HCT116 (cell line): Measurements from ENCODE around the gene HCFC2. TPM values are rescaled to one million over a fixed set of nuclear protein-coding genes. Genes with fewer than 3 reads are reported as not detected.

Experiments
- ATAC-seq: fragments of 200-7000 bp; cut with Tn5 transposase; 2 replicates; pipeline ENCODE4 v1.9.1; 2020; ENCODE audit warnings: mild to moderate bottlenecking, moderate library complexity
- BruUV-seq: library from RNA; stranded (reverse); fragments of 400-500 nt; replicated peaks from 2 replicates; lab custom pipeline; 2021; lab: Mats Ljungman, UMichigan
- CTCF ChIA-PET: fragments of 300-600 bp; sonication (Branson Sonifier 250); formaldehyde crosslinking; loops from one replicate; lab custom pipeline; 2021; ENCODE audit warnings: antibody characterized with exemption; lab: Charles Lee
- POLR2A ChIA-PET: fragments of 300-600, 350-600 bp; sonication (Branson Sonifier 250); formaldehyde crosslinking; loops from one replicate; lab custom pipeline; 2021; ENCODE audit warnings: antibody characterized with exemption; lab: Charles Lee
- RAD21 ChIA-PET, 2 experiments: fragments of 300-600 bp; sonication (Branson Sonifier 250); formaldehyde crosslinking; loops; one replicate each; lab custom pipeline; 2023; ENCODE audit warnings: low total read pairs in 2 of 2; ENCODE audit not compliant: uncharacterized antibody in 2 of 2, unreplicated experiment in 2 of 2, low non-redundant PET in 1 of 2; lab: Charles Lee
- DNase-seq: peaks from one replicate; pipeline ENCODE4 v3.0.0-alpha.2; 2010; ENCODE audit warnings: low read depth, low spot score
- H2AFZ ChIP-seq: fragments of 200-600 bp; shearing (Covaris generic), sonication (generic); 2 replicates; pipeline ENCODE4 v1.6.1; 2017; ENCODE audit warnings: low read depth, mixed run types, mixed read lengths, antibody characterized with exemption, low read length; ENCODE audit not compliant: poor library complexity, severe bottlenecking
- H3K27ac ChIP-seq: 2 replicates; pipeline ENCODE4 v1.5.1; 2012; ENCODE audit warnings: low read depth, low read length
- H3K27me3 ChIP-seq: fragments of 200-600 bp; sonication (generic); 2 replicates; pipeline ENCODE4 v1.6.1; 2016; ENCODE audit warnings: mixed run types, low read length, mixed read lengths; ENCODE audit not compliant: insufficient read depth
- H3K36me3 ChIP-seq, 2 experiments: fragments of 200-500 bp in 1 of 2; fragments of 200-600 bp in 1 of 2; sonication (Bioruptor generic) in 1 of 2; sonication (generic) in 1 of 2; 2 replicates each; pipeline versions ENCODE4 v1.5.1 to v1.6.1; 2014 to 2016; ENCODE audit warnings: low read length in 2 of 2, inconsistent platforms in 1 of 2, mixed read lengths in 1 of 2, mixed run types in 1 of 2; ENCODE audit not compliant: insufficient read depth in 2 of 2, control insufficient read depth in 1 of 2
- H3K4me1 ChIP-seq, 2 experiments: fragments of 200-600 bp in 1 of 2; sonication (generic) in 1 of 2; 2 replicates each; pipeline versions ENCODE4 v1.5.1 to v1.6.1; 2012 to 2017; ENCODE audit warnings: low read length in 2 of 2, inconsistent platforms in 1 of 2, mild to moderate bottlenecking in 1 of 2, mixed read lengths in 1 of 2, mixed run types in 1 of 2, moderate library complexity in 1 of 2; ENCODE audit not compliant: insufficient read depth in 2 of 2, control insufficient read depth in 1 of 2
- H3K4me2 ChIP-seq: fragments of 200-600 bp; sonication (generic); 2 replicates; pipeline ENCODE4 v1.6.1; 2017; ENCODE audit warnings: mixed run types, low read length, mixed read lengths
- H3K4me3 ChIP-seq, 2 experiments: fragments of 200-600 bp in 1 of 2; sonication (generic) in 1 of 2; replicated peaks in 1 of 2; 2 replicates each; pipeline ENCODE4 v1.5.1; 2011 to 2016; ENCODE audit warnings: low read length in 2 of 2, control low read depth in 1 of 2, low read depth in 1 of 2, mild to moderate bottlenecking in 1 of 2, mixed read lengths in 1 of 2, mixed run types in 1 of 2
- H3K79me2 ChIP-seq: fragments of 200-600 bp; sonication (generic); 2 replicates; pipeline ENCODE4 v1.6.1; 2017; ENCODE audit warnings: mild to moderate bottlenecking, mixed run types, low read length, moderate library complexity, mixed read lengths; ENCODE audit not compliant: insufficient read depth
- H3K9ac ChIP-seq: fragments of 200-600 bp; sonication (generic); 2 replicates; pipeline ENCODE4 v1.6.1; 2016; ENCODE audit warnings: low read length, mixed read lengths
- H3K9me2 ChIP-seq: fragments of 200-600 bp; sonication (generic), shearing (Covaris generic); 2 replicates; pipeline ENCODE4 v1.6.1; 2017; ENCODE audit warnings: mixed run types, mild to moderate bottlenecking, moderate library complexity; ENCODE audit not compliant: insufficient read depth
- H3K9me3 ChIP-seq, 2 experiments: fragments of 200-500 bp in 1 of 2; fragments of 200-600 bp in 1 of 2; sonication (Bioruptor generic) in 1 of 2; sonication (generic) in 1 of 2; 2 replicates each; pipeline ENCODE4 v1.6.1; 2014 to 2017; ENCODE audit warnings: low read length in 2 of 2, mixed read lengths in 2 of 2, inconsistent platforms in 1 of 2, low read depth in 1 of 2, mild to moderate bottlenecking in 1 of 2, mixed run types in 1 of 2, moderate library complexity in 1 of 2; ENCODE audit not compliant: control insufficient read depth in 1 of 2, insufficient read depth in 1 of 2
- H4K20me1 ChIP-seq: fragments of 200-600 bp; sonication (generic), shearing (Covaris generic); 2 replicates; pipeline ENCODE4 v1.6.1; 2017; ENCODE audit warnings: mixed run types, mild to moderate bottlenecking, moderate library complexity; ENCODE audit not compliant: insufficient read depth
- CBX3 ChIP-seq: IDR thresholded peaks from 2 replicates; pipeline ENCODE4 v1.6.1; 2012; ENCODE audit warnings: low read depth
- ELF1 ChIP-seq: IDR thresholded peaks from 2 replicates; pipeline ENCODE4 v1.6.1; 2012; ENCODE audit warnings: low read depth, borderline replicate concordance
- EZH2 ChIP-seq: fragments of 200-600 bp; sonication (generic); IDR thresholded peaks from 2 replicates; pipeline ENCODE4 v1.6.1; 2017; ENCODE audit warnings: antibody characterized with exemption, mixed run types
- EZH2phosphoT487 ChIP-seq: fragments of 200-600 bp; IDR thresholded peaks from 2 replicates; pipeline ENCODE4 v1.6.1; 2018; ENCODE audit warnings: antibody characterized with exemption, borderline replicate concordance
- JUND ChIP-seq: IDR thresholded peaks from 2 replicates; pipeline ENCODE4 v1.6.1; 2012
- POLR2A ChIP-seq: IDR thresholded peaks from 2 replicates; pipeline ENCODE4 v1.7.0; 2011; ENCODE audit warnings: borderline replicate concordance; ENCODE audit not compliant: insufficient read depth, insufficient read length; ENCODE audit errors: extremely low read depth
- POLR2AphosphoS5 ChIP-seq: IDR thresholded peaks from 2 replicates; pipeline ENCODE4 v1.6.1; 2011; ENCODE audit warnings: mild to moderate bottlenecking, low read depth, low read length, moderate library complexity
- RAD21 ChIP-seq: IDR thresholded peaks from 2 replicates; pipeline ENCODE4 v1.6.1; 2012; ENCODE audit warnings: low read depth, mild to moderate bottlenecking
- SP1 ChIP-seq: IDR thresholded peaks from 2 replicates; pipeline ENCODE4 v1.6.1; 2012; ENCODE audit warnings: low read depth
- TCF7L2 ChIP-seq: IDR thresholded peaks from 2 replicates; pipeline ENCODE4 v1.7.0; 2011; ENCODE audit warnings: borderline replicate concordance, inconsistent platforms; ENCODE audit not compliant: insufficient read depth, insufficient read length; ENCODE audit errors: extremely low read depth
- YY1 ChIP-seq: IDR thresholded peaks from 2 replicates; pipeline ENCODE4 v1.6.1; 2011; ENCODE audit warnings: low read length, low read depth, moderate library complexity, mild to moderate bottlenecking; ENCODE audit not compliant: insufficient replicate concordance; ENCODE audit errors: extremely low read depth
- ZFX ChIP-seq: fragments of 450-650 bp; IDR thresholded peaks from 2 replicates; pipeline ENCODE4 v1.6.1; 2017
- ZNF274 ChIP-seq: fragments of 200-500 bp; sonication (Bioruptor generic); IDR thresholded peaks from 2 replicates; pipeline ENCODE4 v1.6.1; 2014; ENCODE audit warnings: mild to moderate bottlenecking, low read depth, low read length, inconsistent platforms
- intact Hi-C: fragments of 100-400 bp; cut with micrococcal nuclease; formaldehyde crosslinking; loops from 2 replicates; pipeline ENCODE4 v1.10.0; 2022
- total RNA-seq: library from RNA; stranded (reverse); gene quantifications from one replicate; pipeline ENCODE4 v1.2.1, GENCODE V29; 2021; ENCODE audit not compliant: unreplicated experiment
- TF ChIP-seq, protein P1 (sequence below): IDR thresholded peaks from 2 replicates; pipeline ENCODE4 v1.6.1; 2012
- TF ChIP-seq, protein P2 (sequence below): IDR thresholded peaks from 2 replicates; pipeline ENCODE4 v1.6.1; 2012; ENCODE audit warnings: low read depth
- TF ChIP-seq, protein P3 (sequence below), 3 experiments: fragments of 200-600 bp in 1 of 3; sonication (generic) in 1 of 3; IDR thresholded peaks in 2 of 3; conservative IDR thresholded peaks in 1 of 3; 2 replicates each; pipeline ENCODE4 v1.5.1; 2012 to 2017; ENCODE audit warnings: low read depth in 2 of 3, low read length in 2 of 3, antibody characterized with exemption in 1 of 3, borderline replicate concordance in 1 of 3, control low read depth in 1 of 3, mild to moderate bottlenecking in 1 of 3, mixed read lengths in 1 of 3, mixed run types in 1 of 3, moderate library complexity in 1 of 3; ENCODE audit not compliant: insufficient read depth in 1 of 3
- TF ChIP-seq, protein P4 (sequence below): IDR thresholded peaks from 2 replicates; pipeline ENCODE4 v1.6.1; 2011; ENCODE audit warnings: mild to moderate bottlenecking, low read length, moderate library complexity; ENCODE audit not compliant: insufficient replicate concordance; ENCODE audit errors: extremely low read depth
- TF ChIP-seq, protein P5 (sequence below): IDR thresholded peaks from 2 replicates; pipeline ENCODE4 v1.6.1; 2012

Gene HCFC2
- total RNA-seq, 1 experiment from 2014 or later = 4.9 TPM

DNA sequence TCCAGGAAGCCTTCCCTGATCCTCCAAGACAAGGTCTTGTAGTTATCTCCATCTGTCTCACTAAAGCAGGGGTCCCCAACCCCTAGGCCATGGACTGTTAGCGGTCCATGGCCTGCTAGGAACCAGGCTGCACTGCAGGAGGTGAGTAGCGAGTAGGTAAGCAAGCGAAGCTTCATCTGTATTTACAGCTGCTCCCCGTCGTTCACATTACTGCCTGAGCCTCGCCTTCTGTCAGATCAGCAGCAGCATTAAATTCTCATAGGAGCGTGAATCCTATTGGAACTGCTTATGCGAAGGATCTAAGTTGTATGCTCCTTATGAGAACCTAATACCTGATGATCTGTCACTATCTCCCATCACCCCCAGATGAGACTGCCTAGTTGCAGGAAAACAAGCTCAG, 86.1 kb downstream of the HCFC2 start (continued):
- TF ChIP-seq EZH2 = no peak
- TF ChIP-seq JUND = no peak

DNA sequence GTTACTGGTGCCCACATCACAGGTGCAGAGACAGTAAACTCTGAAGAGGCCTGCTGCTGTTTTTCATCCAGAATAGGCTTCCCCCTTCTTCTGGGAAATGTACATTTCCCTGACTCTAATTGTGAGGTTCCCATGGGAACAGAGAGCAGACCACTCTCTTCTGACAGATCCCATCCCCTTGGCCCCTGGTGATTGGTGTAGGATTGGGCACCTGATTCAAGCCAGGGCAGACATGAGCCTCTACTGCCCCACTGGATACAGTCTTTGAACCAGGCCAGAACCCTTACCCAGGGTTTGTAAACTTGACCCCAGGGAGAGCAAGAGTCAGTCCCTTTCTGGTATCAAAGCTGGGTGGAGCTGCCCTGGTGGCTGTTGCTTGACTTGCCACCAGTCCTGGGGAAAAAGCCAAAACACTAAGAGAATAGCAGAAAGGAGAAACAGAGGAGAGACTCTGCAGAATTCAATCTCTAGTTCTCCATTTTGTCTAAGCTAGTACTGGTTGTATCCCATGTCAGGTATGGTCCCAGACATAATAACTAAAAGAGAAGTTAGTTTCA, 88.4 kb downstream of the HCFC2 start:
- Histone ChIP-seq H3K36me3 (no peaks in the 10 kb centered on the region), H3K4me1 (no peaks in the 10 kb centered on the region), H4K20me1 (no peaks in the 10 kb centered on the region), H3K9ac (no peak overlapping the region), H3K9me3 (no peaks in the 10 kb centered on the region), H2AFZ (no peak overlapping the region), H3K27me3 (no peaks in the 10 kb centered on the region), H3K79me2 (no peaks in the 10 kb centered on the region), H3K27ac (no peak overlapping the region), H3K4me2 (no peak overlapping the region), H3K9me2 (no peaks in the 10 kb centered on the region), H3K4me3 (no peak overlapping the region)
- RAD21 ChIA-PET = no interaction called here
- DNase-seq (no peak), ATAC-seq (0 out of 2 replicates have a peak, but pooled peaks have one; percentile 32)
- CTCF ChIA-PET = no interaction called here
- POLR2A ChIA-PET = no interaction called here
- intact Hi-C loops = no loop called here
- BruUV-seq = no TSS peak
- TF ChIP-seq, protein P1, sequence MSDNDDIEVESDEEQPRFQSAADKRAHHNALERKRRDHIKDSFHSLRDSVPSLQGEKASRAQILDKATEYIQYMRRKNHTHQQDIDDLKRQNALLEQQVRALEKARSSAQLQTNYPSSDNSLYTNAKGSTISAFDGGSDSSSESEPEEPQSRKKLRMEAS = no peak
- TF ChIP-seq TCF7L2 (no peak), YY1 (no peak), RAD21 (no peak), EZH2 (no peak), ZFX (no peak), POLR2A (no peak), CBX3 (no peak), ZNF274 (no peak), SP1 (no peak), ELF1 (no peak), EZH2phosphoT487 (no peak), JUND (no peak), POLR2AphosphoS5 (no peak)
- TF ChIP-seq, protein P2, sequence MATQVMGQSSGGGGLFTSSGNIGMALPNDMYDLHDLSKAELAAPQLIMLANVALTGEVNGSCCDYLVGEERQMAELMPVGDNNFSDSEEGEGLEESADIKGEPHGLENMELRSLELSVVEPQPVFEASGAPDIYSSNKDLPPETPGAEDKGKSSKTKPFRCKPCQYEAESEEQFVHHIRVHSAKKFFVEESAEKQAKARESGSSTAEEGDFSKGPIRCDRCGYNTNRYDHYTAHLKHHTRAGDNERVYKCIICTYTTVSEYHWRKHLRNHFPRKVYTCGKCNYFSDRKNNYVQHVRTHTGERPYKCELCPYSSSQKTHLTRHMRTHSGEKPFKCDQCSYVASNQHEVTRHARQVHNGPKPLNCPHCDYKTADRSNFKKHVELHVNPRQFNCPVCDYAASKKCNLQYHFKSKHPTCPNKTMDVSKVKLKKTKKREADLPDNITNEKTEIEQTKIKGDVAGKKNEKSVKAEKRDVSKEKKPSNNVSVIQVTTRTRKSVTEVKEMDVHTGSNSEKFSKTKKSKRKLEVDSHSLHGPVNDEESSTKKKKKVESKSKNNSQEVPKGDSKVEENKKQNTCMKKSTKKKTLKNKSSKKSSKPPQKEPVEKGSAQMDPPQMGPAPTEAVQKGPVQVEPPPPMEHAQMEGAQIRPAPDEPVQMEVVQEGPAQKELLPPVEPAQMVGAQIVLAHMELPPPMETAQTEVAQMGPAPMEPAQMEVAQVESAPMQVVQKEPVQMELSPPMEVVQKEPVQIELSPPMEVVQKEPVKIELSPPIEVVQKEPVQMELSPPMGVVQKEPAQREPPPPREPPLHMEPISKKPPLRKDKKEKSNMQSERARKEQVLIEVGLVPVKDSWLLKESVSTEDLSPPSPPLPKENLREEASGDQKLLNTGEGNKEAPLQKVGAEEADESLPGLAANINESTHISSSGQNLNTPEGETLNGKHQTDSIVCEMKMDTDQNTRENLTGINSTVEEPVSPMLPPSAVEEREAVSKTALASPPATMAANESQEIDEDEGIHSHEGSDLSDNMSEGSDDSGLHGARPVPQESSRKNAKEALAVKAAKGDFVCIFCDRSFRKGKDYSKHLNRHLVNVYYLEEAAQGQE = no peak
- TF ChIP-seq, protein P3, sequence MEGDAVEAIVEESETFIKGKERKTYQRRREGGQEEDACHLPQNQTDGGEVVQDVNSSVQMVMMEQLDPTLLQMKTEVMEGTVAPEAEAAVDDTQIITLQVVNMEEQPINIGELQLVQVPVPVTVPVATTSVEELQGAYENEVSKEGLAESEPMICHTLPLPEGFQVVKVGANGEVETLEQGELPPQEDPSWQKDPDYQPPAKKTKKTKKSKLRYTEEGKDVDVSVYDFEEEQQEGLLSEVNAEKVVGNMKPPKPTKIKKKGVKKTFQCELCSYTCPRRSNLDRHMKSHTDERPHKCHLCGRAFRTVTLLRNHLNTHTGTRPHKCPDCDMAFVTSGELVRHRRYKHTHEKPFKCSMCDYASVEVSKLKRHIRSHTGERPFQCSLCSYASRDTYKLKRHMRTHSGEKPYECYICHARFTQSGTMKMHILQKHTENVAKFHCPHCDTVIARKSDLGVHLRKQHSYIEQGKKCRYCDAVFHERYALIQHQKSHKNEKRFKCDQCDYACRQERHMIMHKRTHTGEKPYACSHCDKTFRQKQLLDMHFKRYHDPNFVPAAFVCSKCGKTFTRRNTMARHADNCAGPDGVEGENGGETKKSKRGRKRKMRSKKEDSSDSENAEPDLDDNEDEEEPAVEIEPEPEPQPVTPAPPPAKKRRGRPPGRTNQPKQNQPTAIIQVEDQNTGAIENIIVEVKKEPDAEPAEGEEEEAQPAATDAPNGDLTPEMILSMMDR (IDR thresholded peaks at IDR 0.05 in 2 of 3, conservative IDR thresholded peaks at IDR 0.05 in 1 of 3; ENCODE audit: borderline replicate concordance in 1 of 3, insufficient read depth in 1 of 3, low read depth in 2 of 3, low read length in 2 of 3) = no peak
- TF ChIP-seq, protein P4, sequence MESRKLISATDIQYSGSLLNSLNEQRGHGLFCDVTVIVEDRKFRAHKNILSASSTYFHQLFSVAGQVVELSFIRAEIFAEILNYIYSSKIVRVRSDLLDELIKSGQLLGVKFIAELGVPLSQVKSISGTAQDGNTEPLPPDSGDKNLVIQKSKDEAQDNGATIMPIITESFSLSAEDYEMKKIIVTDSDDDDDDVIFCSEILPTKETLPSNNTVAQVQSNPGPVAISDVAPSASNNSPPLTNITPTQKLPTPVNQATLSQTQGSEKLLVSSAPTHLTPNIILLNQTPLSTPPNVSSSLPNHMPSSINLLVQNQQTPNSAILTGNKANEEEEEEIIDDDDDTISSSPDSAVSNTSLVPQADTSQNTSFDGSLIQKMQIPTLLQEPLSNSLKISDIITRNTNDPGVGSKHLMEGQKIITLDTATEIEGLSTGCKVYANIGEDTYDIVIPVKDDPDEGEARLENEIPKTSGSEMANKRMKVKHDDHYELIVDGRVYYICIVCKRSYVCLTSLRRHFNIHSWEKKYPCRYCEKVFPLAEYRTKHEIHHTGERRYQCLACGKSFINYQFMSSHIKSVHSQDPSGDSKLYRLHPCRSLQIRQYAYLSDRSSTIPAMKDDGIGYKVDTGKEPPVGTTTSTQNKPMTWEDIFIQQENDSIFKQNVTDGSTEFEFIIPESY = no peak
- TF ChIP-seq, protein P5, sequence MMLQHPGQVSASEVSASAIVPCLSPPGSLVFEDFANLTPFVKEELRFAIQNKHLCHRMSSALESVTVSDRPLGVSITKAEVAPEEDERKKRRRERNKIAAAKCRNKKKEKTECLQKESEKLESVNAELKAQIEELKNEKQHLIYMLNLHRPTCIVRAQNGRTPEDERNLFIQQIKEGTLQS = no peak
